ENCODE measurements around the gene KRT86. TPM values are rescaled to one million over a fixed set of nuclear protein-coding genes. Genes with fewer than 3 reads are reported as not detected.

Gene KRT86
- total RNA-seq, 1 donor from 2014 or later = not detected

DNA sequence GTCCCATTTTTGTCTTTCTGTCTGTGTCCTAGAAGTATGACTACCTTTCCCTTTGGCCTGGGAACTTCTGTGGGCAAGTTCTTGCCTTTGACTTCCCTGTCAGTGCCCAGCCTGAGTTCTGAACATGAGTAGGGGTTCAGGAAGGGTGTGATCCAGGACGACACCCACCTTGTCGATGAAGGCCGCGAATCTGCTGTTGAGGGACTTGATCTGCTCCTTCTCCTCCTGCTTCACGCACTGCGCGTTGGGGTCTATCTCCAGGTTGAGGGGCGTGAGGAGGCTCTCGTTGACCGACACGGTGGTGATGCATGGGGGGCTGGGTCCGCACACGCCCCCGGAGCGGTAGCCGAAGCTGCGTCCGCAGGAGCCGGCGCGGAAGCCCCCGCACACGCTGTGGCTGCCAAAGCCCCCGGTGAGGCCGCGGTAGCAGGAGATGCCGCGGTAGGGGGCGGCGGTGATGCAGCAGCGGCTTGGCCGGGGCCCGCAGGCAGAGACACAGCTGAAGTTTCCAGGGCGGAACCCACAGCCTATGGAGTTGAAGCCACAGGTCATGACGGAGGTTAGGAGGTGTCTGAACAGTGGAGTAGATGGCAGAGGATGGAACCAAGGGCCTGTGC is 46.4 kb downstream of the KRT86 start, which contains the start of gene KRT83:
KRT83 (minus strand) TSS at position 615 of the 617 bp plus-strand sequence; CDS start at position 552, 63 bp downstream.
- Mint-ChIP-seq H3K9me3 (ENCODE audit: unreplicated experiment) (no peaks in the 10 kb centered on the region), H3K36me3 (ENCODE audit: low read depth, unreplicated experiment) (no peaks in the 10 kb centered on the region), H3K27me3 (ENCODE audit: unreplicated experiment) (peaks cover 11% of the 10 kb centered on the region), H3K27ac (ENCODE audit: unreplicated experiment) (peak within 1 kb of the TSS; percentile 24), H3K4me1 (ENCODE audit: unreplicated experiment) (no peaks in the 10 kb centered on the region), H3K4me3 (ENCODE audit: unreplicated experiment) (no peak within 1 kb of the TSS)
- no peak for DNase-seq (ENCODE audit: low spot score)
- TF ChIP-seq, protein P1, sequence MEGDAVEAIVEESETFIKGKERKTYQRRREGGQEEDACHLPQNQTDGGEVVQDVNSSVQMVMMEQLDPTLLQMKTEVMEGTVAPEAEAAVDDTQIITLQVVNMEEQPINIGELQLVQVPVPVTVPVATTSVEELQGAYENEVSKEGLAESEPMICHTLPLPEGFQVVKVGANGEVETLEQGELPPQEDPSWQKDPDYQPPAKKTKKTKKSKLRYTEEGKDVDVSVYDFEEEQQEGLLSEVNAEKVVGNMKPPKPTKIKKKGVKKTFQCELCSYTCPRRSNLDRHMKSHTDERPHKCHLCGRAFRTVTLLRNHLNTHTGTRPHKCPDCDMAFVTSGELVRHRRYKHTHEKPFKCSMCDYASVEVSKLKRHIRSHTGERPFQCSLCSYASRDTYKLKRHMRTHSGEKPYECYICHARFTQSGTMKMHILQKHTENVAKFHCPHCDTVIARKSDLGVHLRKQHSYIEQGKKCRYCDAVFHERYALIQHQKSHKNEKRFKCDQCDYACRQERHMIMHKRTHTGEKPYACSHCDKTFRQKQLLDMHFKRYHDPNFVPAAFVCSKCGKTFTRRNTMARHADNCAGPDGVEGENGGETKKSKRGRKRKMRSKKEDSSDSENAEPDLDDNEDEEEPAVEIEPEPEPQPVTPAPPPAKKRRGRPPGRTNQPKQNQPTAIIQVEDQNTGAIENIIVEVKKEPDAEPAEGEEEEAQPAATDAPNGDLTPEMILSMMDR (IDR thresholded peaks at IDR 0.05; ENCODE audit: unreplicated experiment) = no peak

DNA sequence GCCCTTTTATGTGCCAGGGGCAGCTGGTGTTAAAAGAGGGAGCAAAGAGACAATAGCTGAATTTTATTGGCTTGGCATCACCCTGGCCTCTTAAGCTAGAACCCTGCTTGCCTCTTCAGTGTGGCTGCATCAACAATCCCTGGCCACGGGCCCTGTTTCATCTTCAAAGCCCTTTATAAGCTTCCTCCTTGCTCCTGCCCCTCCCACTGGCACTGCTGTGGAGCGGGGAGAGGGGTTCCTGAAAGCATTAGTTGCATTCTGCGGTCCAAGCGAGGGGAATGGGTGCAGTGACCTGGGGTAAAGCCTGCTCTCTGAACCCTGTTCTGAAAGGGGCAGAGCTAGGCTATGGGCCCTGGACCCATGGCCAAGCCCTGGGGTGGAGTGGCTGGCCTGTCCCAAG is 47.0 kb downstream of the KRT86 start:
- Mint-ChIP-seq H3K9me3 (ENCODE audit: unreplicated experiment) (no peaks in the 10 kb centered on the region), H3K27me3 (ENCODE audit: unreplicated experiment) (peaks cover 11% of the 10 kb centered on the region), H3K4me3 (ENCODE audit: unreplicated experiment) (no peak overlapping the region), H3K36me3 (ENCODE audit: low read depth, unreplicated experiment) (no peaks in the 10 kb centered on the region), H3K27ac (ENCODE audit: unreplicated experiment) (no peak overlapping the region), H3K4me1 (ENCODE audit: unreplicated experiment) (no peaks in the 10 kb centered on the region)
- no peak for DNase-seq (ENCODE audit: low spot score)
- TF ChIP-seq, protein P1 (IDR thresholded peaks at IDR 0.05; ENCODE audit: unreplicated experiment) = no peak

DNA sequence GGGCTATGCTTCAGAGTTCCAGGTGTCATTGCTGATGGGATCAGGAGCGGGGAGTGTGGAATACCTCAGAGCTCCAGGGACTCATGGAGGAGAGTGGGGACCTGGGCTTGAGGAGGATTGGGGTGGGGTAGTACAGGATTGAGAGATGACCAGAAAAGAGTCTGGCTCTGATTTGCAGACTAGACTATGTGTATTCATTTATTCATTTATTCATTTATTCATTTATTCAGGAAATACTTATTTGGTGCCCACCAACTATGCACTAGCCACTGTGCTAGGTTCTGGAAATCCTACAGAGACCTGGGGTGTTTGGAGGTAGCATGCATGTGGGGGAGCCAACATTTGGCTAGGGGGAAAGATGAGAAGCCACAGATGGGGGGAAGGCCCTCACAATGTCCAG is 47.6 kb downstream of the KRT86 start:
- no peaks in the 10 kb centered on the region for H3K4me1 Mint-ChIP-seq (ENCODE audit: unreplicated experiment)
- peak overlapping the region; percentile 24 for H3K27ac Mint-ChIP-seq (ENCODE audit: unreplicated experiment)
- TF ChIP-seq, protein P1 (IDR thresholded peaks at IDR 0.05; ENCODE audit: unreplicated experiment) = no peak
- H3K9me3 Mint-ChIP-seq (ENCODE audit: unreplicated experiment) = no peaks in the 10 kb centered on the region
- H3K36me3 Mint-ChIP-seq (ENCODE audit: low read depth, unreplicated experiment) = no peaks in the 10 kb centered on the region
- H3K27me3 Mint-ChIP-seq (ENCODE audit: unreplicated experiment) = peaks cover 10% of the 10 kb centered on the region
- no peak for DNase-seq (ENCODE audit: low spot score)
- no peak overlapping the region for H3K4me3 Mint-ChIP-seq (ENCODE audit: unreplicated experiment)

DNA sequence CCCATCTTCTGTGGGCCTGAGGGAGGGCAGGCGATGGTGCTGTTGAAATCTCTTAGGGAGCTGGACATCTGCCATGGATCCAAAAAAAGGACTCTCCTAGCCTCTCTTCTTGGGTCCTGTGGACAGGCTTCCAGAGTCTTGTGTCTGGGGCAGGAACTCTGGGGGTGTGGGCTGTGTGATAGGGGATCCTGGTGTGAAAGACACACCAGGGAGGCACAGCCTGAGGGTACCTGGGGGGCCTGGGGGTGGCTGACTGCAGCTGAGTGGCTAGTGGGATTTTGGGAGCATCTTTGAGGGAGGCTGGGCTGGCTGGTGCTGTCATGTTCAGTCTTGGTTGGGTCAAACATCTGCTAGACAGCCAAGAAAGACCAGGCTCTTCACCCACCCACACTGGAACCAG is 48.6 kb downstream of the KRT86 start:
- TF ChIP-seq, protein P1 (IDR thresholded peaks at IDR 0.05; ENCODE audit: unreplicated experiment) = no peak
- H3K4me1 Mint-ChIP-seq (ENCODE audit: unreplicated experiment) = no peaks in the 10 kb centered on the region
- DNase-seq (ENCODE audit: low spot score) = no peak
- no peaks in the 10 kb centered on the region for H3K9me3 Mint-ChIP-seq (ENCODE audit: unreplicated experiment)
- H3K27me3 Mint-ChIP-seq (ENCODE audit: unreplicated experiment) = peaks cover 10% of the 10 kb centered on the region
- H3K4me3 Mint-ChIP-seq (ENCODE audit: unreplicated experiment) = no peak overlapping the region
- H3K36me3 Mint-ChIP-seq (ENCODE audit: low read depth, unreplicated experiment) = no peaks in the 10 kb centered on the region
- no peak overlapping the region for H3K27ac Mint-ChIP-seq (ENCODE audit: unreplicated experiment)

DNA sequence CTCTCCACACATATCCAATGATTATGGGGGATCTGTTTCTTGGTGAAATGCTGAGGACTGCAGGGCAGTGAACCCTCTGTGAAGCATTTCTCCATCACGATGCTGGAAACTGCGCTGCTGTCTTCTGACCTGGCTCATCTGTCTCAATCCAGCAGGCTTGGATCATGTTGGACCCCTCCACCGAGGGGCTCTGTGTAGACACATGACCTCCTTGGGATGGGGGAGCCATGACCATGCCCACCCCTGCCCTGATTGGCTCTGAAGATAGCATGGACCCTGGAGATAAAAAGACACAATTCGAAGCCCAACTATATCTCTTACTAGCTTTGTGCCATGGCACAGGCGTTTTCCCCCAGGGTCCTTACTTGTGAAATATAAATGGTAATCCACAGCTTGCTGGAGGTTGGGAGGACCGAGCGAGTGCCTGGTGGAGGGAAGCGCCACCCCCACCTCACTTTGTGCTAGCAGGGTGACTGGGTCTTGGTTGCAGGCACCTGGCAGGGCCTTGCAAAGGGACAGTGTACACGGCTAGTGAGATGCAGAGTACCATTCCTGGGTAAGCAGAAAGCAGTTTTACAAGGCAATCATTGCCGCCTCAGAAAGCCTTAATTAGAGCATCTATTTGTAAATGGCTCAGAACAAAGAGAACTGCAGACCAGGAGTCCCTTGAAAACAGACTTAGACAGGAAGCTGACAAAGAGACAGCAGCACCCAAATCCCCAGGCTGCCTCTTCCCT is 49.1 kb downstream of the KRT86 start:
- Mint-ChIP-seq H3K9me3 (ENCODE audit: unreplicated experiment) (no peaks in the 10 kb centered on the region), H3K36me3 (ENCODE audit: low read depth, unreplicated experiment) (no peaks in the 10 kb centered on the region), H3K27me3 (ENCODE audit: unreplicated experiment) (peaks cover 10% of the 10 kb centered on the region), H3K4me1 (ENCODE audit: unreplicated experiment) (no peaks in the 10 kb centered on the region), H3K27ac (ENCODE audit: unreplicated experiment) (no peak overlapping the region), H3K4me3 (ENCODE audit: unreplicated experiment) (no peak overlapping the region)
- no peak for DNase-seq (ENCODE audit: low spot score)
- TF ChIP-seq, protein P1 (IDR thresholded peaks at IDR 0.05; ENCODE audit: unreplicated experiment) = no peak

Data from endothelial cell (in vitro differentiated cells).